H9 (cell line): ENCODE results near the gene PIP4K2A. TPM values are rescaled to one million over a fixed set of nuclear protein-coding genes. Genes with fewer than 3 reads are reported as not detected.

Experiments
- DNase-seq: peaks from one replicate; pipeline ENCODE4 v3.0.0-alpha.2; 2017
- H2AFZ ChIP-seq: one replicate; pipeline ENCODE4 v1.6.1; 2013; ENCODE audit warnings: mild to moderate bottlenecking, low read length, control low read depth, moderate library complexity
- H2AK5ac ChIP-seq: 2 replicates; pipeline ENCODE4 v1.6.1; 2013; ENCODE audit warnings: low read length, control low read depth, mixed read lengths; ENCODE audit not compliant: insufficient read length
- H2BK120ac ChIP-seq: one replicate; pipeline ENCODE4 v1.6.1; 2013; ENCODE audit warnings: low read depth, mild to moderate bottlenecking, low read length, control low read depth, inconsistent platforms; ENCODE audit not compliant: poor library complexity, severe bottlenecking
- H2BK12ac ChIP-seq: 2 replicates; pipeline ENCODE4 v1.6.1; 2013; ENCODE audit warnings: low read length, control low read depth, mixed read lengths, low read depth; ENCODE audit not compliant: insufficient read length
- H2BK15ac ChIP-seq: 2 replicates; pipeline ENCODE4 v1.6.1; 2013; ENCODE audit warnings: low read depth, low read length, control low read depth
- H2BK20ac ChIP-seq: one replicate; pipeline ENCODE4 v1.6.1; 2013; ENCODE audit warnings: low read depth, mild to moderate bottlenecking, low read length, control low read depth, inconsistent platforms; ENCODE audit not compliant: poor library complexity, severe bottlenecking
- H2BK5ac ChIP-seq: 2 replicates; pipeline ENCODE4 v1.6.1; 2013; ENCODE audit warnings: low read length, control low read depth, mixed read lengths; ENCODE audit not compliant: insufficient read length
- H3K14ac ChIP-seq: 2 replicates; pipeline ENCODE4 v1.6.1; 2013; ENCODE audit warnings: low read length, control low read depth; ENCODE audit not compliant: insufficient read depth
- H3K18ac ChIP-seq: 2 replicates; pipeline ENCODE4 v1.6.1; 2013; ENCODE audit warnings: low read depth, mild to moderate bottlenecking, mixed read lengths, low read length, control low read depth; ENCODE audit not compliant: insufficient read length
- H3K23ac ChIP-seq: 2 replicates; pipeline ENCODE4 v1.6.1; 2013; ENCODE audit warnings: low read length, control low read depth, mixed read lengths, low read depth; ENCODE audit not compliant: insufficient read length
- H3K23me2 ChIP-seq: 2 replicates; pipeline ENCODE4 v1.6.1; 2013; ENCODE audit warnings: low read depth, mild to moderate bottlenecking, mixed read lengths, low read length, control low read depth; ENCODE audit not compliant: insufficient read length, poor library complexity, severe bottlenecking
- H3K27ac ChIP-seq: 2 replicates; pipeline ENCODE4 v1.5.1; 2013; ENCODE audit warnings: low read length, control low read depth, mixed read lengths, low read depth; ENCODE audit not compliant: insufficient read length
- H3K27me3 ChIP-seq: 2 replicates; pipeline ENCODE4 v1.6.1; 2013; ENCODE audit warnings: low read length, control low read depth, inconsistent platforms; ENCODE audit not compliant: insufficient read depth
- H3K4ac ChIP-seq: 2 replicates; pipeline ENCODE4 v1.6.1; 2013; ENCODE audit warnings: low read depth, mild to moderate bottlenecking, control low read depth, inconsistent platforms, low read length, moderate library complexity
- H3K4me1 ChIP-seq: 2 replicates; pipeline ENCODE4 v1.6.1; 2013; ENCODE audit warnings: low read length, control low read depth, inconsistent platforms; ENCODE audit not compliant: insufficient read depth
- H3K4me2 ChIP-seq: 2 replicates; pipeline ENCODE4 v1.6.1; 2013; ENCODE audit warnings: low read length, control low read depth, mixed read lengths; ENCODE audit not compliant: insufficient read length, insufficient read depth
- H3K56ac ChIP-seq: 2 replicates; pipeline ENCODE4 v1.6.1; 2013; ENCODE audit warnings: low read depth, mild to moderate bottlenecking, mixed read lengths, low read length, control low read depth; ENCODE audit not compliant: insufficient read length
- H3K79me1 ChIP-seq: 2 replicates; pipeline ENCODE4 v1.6.1; 2013; ENCODE audit warnings: low read depth, mild to moderate bottlenecking, moderate library complexity, low read length, control low read depth, inconsistent platforms; ENCODE audit not compliant: insufficient read depth, poor library complexity, severe bottlenecking
- H3K79me2 ChIP-seq: 2 replicates; pipeline ENCODE4 v1.6.1; 2013; ENCODE audit warnings: low read length, control low read depth, inconsistent platforms; ENCODE audit not compliant: insufficient read depth
- H3K9ac ChIP-seq: 2 replicates; pipeline ENCODE4 v1.6.1; 2013; ENCODE audit warnings: low read length, control low read depth, mixed read lengths; ENCODE audit not compliant: insufficient read length; ENCODE audit errors: extremely low read depth
- H3K9me3 ChIP-seq: one replicate; pipeline ENCODE4 v1.6.1; 2013; ENCODE audit warnings: low read depth, low read length, inconsistent platforms; ENCODE audit not compliant: control insufficient read depth
- H3T11ph ChIP-seq: one replicate; pipeline ENCODE4 v1.6.1; 2013; ENCODE audit warnings: mild to moderate bottlenecking, low read length, control low read depth, inconsistent platforms
- H4K20me1 ChIP-seq: one replicate; pipeline ENCODE4 v1.6.1; 2013; ENCODE audit not compliant: control insufficient read depth, insufficient read length, insufficient read depth
- H4K5ac ChIP-seq: 2 replicates; pipeline ENCODE4 v1.6.1; 2013; ENCODE audit warnings: low read depth, mild to moderate bottlenecking, mixed read lengths, low read length, control low read depth; ENCODE audit not compliant: insufficient read length
- H4K8ac ChIP-seq: replicated peaks from 2 replicates; pipeline ENCODE4 v1.6.1; 2013; ENCODE audit warnings: low read length, control low read depth, mixed read lengths, low read depth; ENCODE audit not compliant: insufficient read length
- H4K91ac ChIP-seq: 2 replicates; pipeline ENCODE4 v1.6.1; 2013; ENCODE audit warnings: low read depth, mild to moderate bottlenecking, moderate library complexity, mixed read lengths, low read length, control low read depth; ENCODE audit not compliant: insufficient read length
- H3K27ac Mint-ChIP-seq, 3 experiments: 2 replicates in 2 of 3; 3 replicates in 1 of 3; pipeline ENCODE4 v1.8.0; 2020 to 2021; ENCODE audit warnings: mixed read lengths in 3 of 3, mild to moderate bottlenecking in 1 of 3, moderate library complexity in 1 of 3
- H3K27me3 Mint-ChIP-seq: 2 replicates; pipeline ENCODE4 v1.8.0; 2021; ENCODE audit warnings: low read depth, mild to moderate bottlenecking, moderate library complexity, mixed read lengths
- H3K36me3 Mint-ChIP-seq, 3 experiments: 2 replicates in 2 of 3; 3 replicates in 1 of 3; pipeline ENCODE4 v1.8.0; 2020 to 2021; ENCODE audit warnings: low read depth in 3 of 3, mixed read lengths in 3 of 3; ENCODE audit not compliant: insufficient read depth in 1 of 3
- H3K4me1 Mint-ChIP-seq, 2 experiments: 2 replicates each; pipeline ENCODE4 v1.8.0; 2020; ENCODE audit warnings: mixed read lengths in 2 of 2
- H3K4me3 Mint-ChIP-seq, 2 experiments: 2 replicates in 1 of 2; 3 replicates in 1 of 2; pipeline ENCODE4 v1.8.0; 2020 to 2021; ENCODE audit warnings: mild to moderate bottlenecking in 2 of 2, mixed read lengths in 2 of 2, moderate library complexity in 1 of 2
- H3K9me3 Mint-ChIP-seq, 2 experiments: 2 replicates in 1 of 2; 3 replicates in 1 of 2; pipeline ENCODE4 v1.8.0; 2020; ENCODE audit warnings: mild to moderate bottlenecking in 2 of 2, mixed read lengths in 2 of 2, moderate library complexity in 1 of 2
- WGBS: extraction: QIAGEN DNeasy Blood & Tissue Kit; methylation state at CpG from one replicate; pipeline ENCODE4 v1.1.7; 2013; ENCODE audit warnings: missing lambda C conversion rate, low lambda C conversion rate, mixed read lengths; ENCODE audit not compliant: insufficient read length; ENCODE audit errors: extremely low coverage; 5-methylcytosine and 5-hydroxymethylcytosine counted together
- total RNA-seq: library from RNA; stranded (reverse); gene quantifications from 2 replicates; pipeline ENCODE4 v1.2.1, GENCODE V29; 2021
- TF ChIP-seq, protein P1 (sequence below): fragments of 200-600 bp; sonication (generic); conservative IDR thresholded peaks from 3 replicates; pipeline ENCODE4 v1.8.0; 2021; ENCODE audit warnings: antibody characterized with exemption, mild to moderate bottlenecking

The PIP4K2A gene
- total RNA-seq, 1 experiment from 2014 or later: 33.6 TPM

DNA sequence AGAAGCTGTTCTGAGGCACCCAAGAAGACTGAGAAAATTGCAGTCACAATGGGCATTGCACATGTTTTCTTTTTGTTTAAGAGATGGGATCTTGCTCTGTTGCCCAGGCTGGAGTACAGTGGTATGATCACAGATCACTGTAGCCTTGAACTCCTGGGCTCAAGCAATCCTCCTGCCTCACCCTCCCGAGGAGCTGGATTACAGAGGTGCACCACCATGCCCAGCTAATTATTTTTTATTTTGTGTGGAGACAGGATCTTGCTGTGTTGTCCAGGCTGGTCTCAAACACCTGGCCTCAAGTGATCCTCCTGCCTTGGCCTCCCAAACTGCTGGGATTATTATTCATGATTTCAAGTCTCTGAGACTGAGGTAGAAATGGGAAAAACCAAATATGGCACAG, 168.7 kb downstream of the PIP4K2A start:
- peaks cover 21 to 45% (median 42%) of the 10 kb centered on the region in 3 experiments for H3K36me3 Mint-ChIP-seq
- no peak overlapping the region for H2AK5ac ChIP-seq
- no peak overlapping the region for H2BK20ac ChIP-seq
- no peak overlapping the region for H3T11ph ChIP-seq
- no peak overlapping the region for H2BK12ac ChIP-seq
- H2BK120ac ChIP-seq: no peak overlapping the region
- WGBS: no CpG with 5 or more reads among the region's 1 CpG
- peaks cover 2% of the 10 kb centered on the region; the same call in 1 of the 2 replicates for H3K4me1 ChIP-seq
- no peaks in the 10 kb centered on the region for H3K27me3 Mint-ChIP-seq
- no peak overlapping the region for H3K4ac ChIP-seq
- no peak overlapping the region for H3K4me3 Mint-ChIP-seq
- no peak overlapping the region for H3K23ac ChIP-seq
- no peak overlapping the region for H2AFZ ChIP-seq
- no peaks in the 10 kb centered on the region for H3K79me2 ChIP-seq
- no peak for DNase-seq
- no peak overlapping the region for H3K27ac ChIP-seq
- H4K20me1 ChIP-seq: no peaks in the 10 kb centered on the region
- no peaks in the 10 kb centered on the region for H3K23me2 ChIP-seq
- H4K5ac ChIP-seq: no peak overlapping the region
- H3K4me1 Mint-ChIP-seq: peaks cover 2 to 4% of the 10 kb centered on the region in 2 experiments; a peak in 3 of 4 replicates
- no peaks in the 10 kb centered on the region for H3K9me3 Mint-ChIP-seq
- no peaks in the 10 kb centered on the region for H3K9me3 ChIP-seq
- no peak overlapping the region for H4K91ac ChIP-seq
- no peak overlapping the region for H4K8ac ChIP-seq
- no peak overlapping the region; a peak in 1 of 7 replicates for H3K27ac Mint-ChIP-seq
- no peak overlapping the region for H3K14ac ChIP-seq
- H3K79me1 ChIP-seq: no peaks in the 10 kb centered on the region
- no peak overlapping the region for H3K9ac ChIP-seq
- no peak overlapping the region for H3K56ac ChIP-seq
- H3K4me2 ChIP-seq: no peak overlapping the region
- no peak overlapping the region for H3K18ac ChIP-seq
- TF ChIP-seq, protein P1, sequence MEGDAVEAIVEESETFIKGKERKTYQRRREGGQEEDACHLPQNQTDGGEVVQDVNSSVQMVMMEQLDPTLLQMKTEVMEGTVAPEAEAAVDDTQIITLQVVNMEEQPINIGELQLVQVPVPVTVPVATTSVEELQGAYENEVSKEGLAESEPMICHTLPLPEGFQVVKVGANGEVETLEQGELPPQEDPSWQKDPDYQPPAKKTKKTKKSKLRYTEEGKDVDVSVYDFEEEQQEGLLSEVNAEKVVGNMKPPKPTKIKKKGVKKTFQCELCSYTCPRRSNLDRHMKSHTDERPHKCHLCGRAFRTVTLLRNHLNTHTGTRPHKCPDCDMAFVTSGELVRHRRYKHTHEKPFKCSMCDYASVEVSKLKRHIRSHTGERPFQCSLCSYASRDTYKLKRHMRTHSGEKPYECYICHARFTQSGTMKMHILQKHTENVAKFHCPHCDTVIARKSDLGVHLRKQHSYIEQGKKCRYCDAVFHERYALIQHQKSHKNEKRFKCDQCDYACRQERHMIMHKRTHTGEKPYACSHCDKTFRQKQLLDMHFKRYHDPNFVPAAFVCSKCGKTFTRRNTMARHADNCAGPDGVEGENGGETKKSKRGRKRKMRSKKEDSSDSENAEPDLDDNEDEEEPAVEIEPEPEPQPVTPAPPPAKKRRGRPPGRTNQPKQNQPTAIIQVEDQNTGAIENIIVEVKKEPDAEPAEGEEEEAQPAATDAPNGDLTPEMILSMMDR: no peak
- no peak overlapping the region for H2BK5ac ChIP-seq
- no peaks in the 10 kb centered on the region for H3K27me3 ChIP-seq
- no peak overlapping the region for H2BK15ac ChIP-seq
